GM12891 (cell line): ENCODE data around the gene SAV1.

Experiments used
- PAX5 ChIP-seq: IDR thresholded peaks from 2 replicates; pipeline ENCODE4 v1.6.1; 2011; ENCODE audit warnings: low read length, moderate library complexity, mild to moderate bottlenecking; ENCODE audit not compliant: insufficient read depth, severe bottlenecking
- POLR2A ChIP-seq: IDR thresholded peaks from 2 replicates; pipeline ENCODE4 v1.6.1; 2011; ENCODE audit warnings: low read depth, low read length, control low read depth
- POLR2AphosphoS5 ChIP-seq: IDR thresholded peaks from 2 replicates; pipeline ENCODE4 v1.6.1; 2011; ENCODE audit warnings: low read depth, low read length, control low read depth
- POU2F2 ChIP-seq: IDR thresholded peaks from 2 replicates; pipeline ENCODE4 v1.6.1; 2011; ENCODE audit warnings: low read depth, mild to moderate bottlenecking, control low read depth, low read length, moderate library complexity
- SPI1 ChIP-seq: IDR thresholded peaks from 2 replicates; pipeline ENCODE4 v1.6.1; 2011; ENCODE audit warnings: low read depth, low read length, control low read depth
- TAF1 ChIP-seq: IDR thresholded peaks from 2 replicates; pipeline ENCODE4 v1.6.1; 2011; ENCODE audit warnings: low read depth, low read length, control low read depth

DNA sequence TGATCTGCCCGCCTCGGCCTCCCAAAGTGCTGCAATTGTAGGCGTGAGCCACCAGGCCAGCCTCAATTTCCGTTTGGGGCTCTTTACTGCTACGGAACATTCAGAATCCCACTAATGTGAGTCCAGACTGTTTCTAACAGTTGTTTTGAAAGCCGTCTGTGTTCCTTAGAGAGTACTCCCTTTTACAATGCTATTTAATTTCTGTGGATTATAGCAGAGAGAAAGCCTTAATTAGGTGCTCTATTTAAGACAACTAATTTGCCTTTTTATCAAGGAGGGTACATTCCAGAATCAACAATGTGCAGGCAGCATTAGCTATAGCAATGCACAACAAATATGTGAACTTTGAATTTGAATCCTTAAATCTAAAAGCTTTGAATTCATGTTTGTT is 2.8 kb upstream of the SAV1 start:
- TF ChIP-seq POLR2AphosphoS5 (no peak), POLR2A (no peak), TAF1 (no peak), POU2F2 (no peak), SPI1 (no peak), PAX5 (no peak)
